Astrocyte (in vitro differentiated cells and primary cell): ENCODE measurements around the gene INHBE.

Source experiments
- CTCF ChIP-seq: IDR thresholded peaks from 2 replicates; pipeline ENCODE4 v1.5.1; 2011; ENCODE audit warnings: low read depth, mild to moderate bottlenecking, inconsistent platforms, low read length, moderate library complexity; ENCODE audit not compliant: insufficient read depth
- EZH2 ChIP-seq: IDR thresholded peaks from 2 replicates; pipeline ENCODE4 v1.6.1; 2012; ENCODE audit warnings: mild to moderate bottlenecking, low read length, inconsistent platforms; ENCODE audit not compliant: insufficient read depth

GRCh38 chr12:57448669-57449068 is 6.4 kb upstream of the INHBE start:
- TF ChIP-seq CTCF (no peak), EZH2 (no peak)
